Measurements from ENCODE around the gene SLC66A3.

Gene SLC66A3

GRCh38 chr2:11155381-11156035, at the start of gene SLC66A3:
SLC66A3 (plus strand) TSS chr2:11155467; CDS start chr2:11155547, 80 bp downstream.
- no peak for DNase-seq

- DNase-seq, result no peak
Measured at GRCh38 chr2:11109002-11109401, 46.3 kb upstream of the SLC66A3 start.

- no peak for DNase-seq
Measured at GRCh38 chr2:11112870-11113428, 42.3 kb upstream of the SLC66A3 start.

GRCh38 chr2:11117776-11118175, 37.5 kb upstream of the SLC66A3 start:
- DNase-seq, result no peak

- DNase-seq, result no peak
Measured at GRCh38 chr2:11118761-11119160, 36.5 kb upstream of the SLC66A3 start.

GRCh38 chr2:11121099-11121822, 34.0 kb upstream of the SLC66A3 start:
- no peak for DNase-seq

- DNase-seq, result no peak
Measured at GRCh38 chr2:11121823-11122155, 33.5 kb upstream of the SLC66A3 start.

- no peak for DNase-seq
Measured at GRCh38 chr2:11122380-11122779, 32.9 kb upstream of the SLC66A3 start.

- DNase-seq, result no peak
Measured at GRCh38 chr2:11123001-11123809, 32.1 kb upstream of the SLC66A3 start.

GRCh38 chr2:11123856-11124759, 31.2 kb upstream of the SLC66A3 start:
- DNase-seq, result peak; percentile 81 to 84

- DNase-seq, result no peak
Measured at GRCh38 chr2:11124760-11125068, 30.6 kb upstream of the SLC66A3 start.

GRCh38 chr2:11127761-11128160, 27.5 kb upstream of the SLC66A3 start:
- DNase-seq, result no peak

- no peak for DNase-seq
Measured at GRCh38 chr2:11128243-11128951, 26.9 kb upstream of the SLC66A3 start.

- DNase-seq, result peak; percentile 77 to 83
Measured at GRCh38 chr2:11129598-11130449, 25.4 kb upstream of the SLC66A3 start.

GRCh38 chr2:11131166-11131920, 23.9 kb upstream of the SLC66A3 start:
- no peak for DNase-seq

GRCh38 chr2:11132036-11132671, 23.1 kb upstream of the SLC66A3 start:
- no peak for DNase-seq

GRCh38 chr2:11133238-11133935, 21.9 kb upstream of the SLC66A3 start:
- DNase-seq, result no peak

GRCh38 chr2:11133936-11134320, 21.3 kb upstream of the SLC66A3 start:
- DNase-seq, result no peak

- no peak for DNase-seq
Measured at GRCh38 chr2:11134349-11134748, 20.9 kb upstream of the SLC66A3 start.
